ENCODE measurements around the gene GRAP. TPM values are rescaled to one million over a fixed set of nuclear protein-coding genes. Genes with fewer than 3 reads are reported as not detected.
A peak's percentile ranks its signal among the peaks of the same experiment; 100 is the strongest.

Gene GRAP
- total RNA-seq, 1 donor from 2014 or later = 0.64 TPM

- peak; percentile 3 for DNase-seq
- Mint-ChIP-seq H3K9me3 (ENCODE audit: unreplicated experiment) (peaks cover 7% of the 10 kb centered on the region), H3K4me1 (ENCODE audit: low read depth, unreplicated experiment) (peaks cover 6% of the 10 kb centered on the region), H3K36me3 (ENCODE audit: unreplicated experiment) (no peaks in the 10 kb centered on the region), H3K27ac (ENCODE audit: unreplicated experiment) (no peak overlapping the region), H3K4me3 (ENCODE audit: unreplicated experiment) (no peak overlapping the region), H3K27me3 (ENCODE audit: unreplicated experiment) (peaks cover 11% of the 10 kb centered on the region)
- TF ChIP-seq CTCF (IDR thresholded peaks at IDR 0.05; ENCODE audit: partially characterized antibody, unreplicated experiment) = no peak
Observed at GRCh38 chr17:19017804-19018599, 28.8 kb downstream of the GRAP start.

DNA sequence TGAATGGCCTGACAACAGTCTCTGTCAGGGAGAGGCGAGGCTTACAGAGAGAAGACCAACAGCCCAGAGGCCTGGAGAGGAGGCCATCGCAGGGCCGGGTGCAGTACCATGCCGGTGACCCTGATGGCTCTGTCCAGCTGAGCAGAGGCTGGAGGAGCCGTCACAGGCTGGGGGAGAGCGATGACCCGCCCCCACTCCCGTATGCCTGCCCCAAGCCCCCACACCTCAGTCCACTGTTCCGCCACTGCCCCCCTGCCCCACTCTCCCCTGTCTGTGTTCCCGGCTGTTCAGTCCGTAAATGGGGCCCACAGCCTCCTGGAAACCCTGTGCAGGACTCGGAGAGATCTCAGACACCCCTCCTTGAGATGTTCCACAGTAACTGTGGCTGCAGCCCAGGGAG, 29.4 kb downstream of the GRAP start:
- Mint-ChIP-seq H3K27ac (ENCODE audit: unreplicated experiment) (no peak overlapping the region), H3K9me3 (ENCODE audit: unreplicated experiment) (peaks cover 4% of the 10 kb centered on the region), H3K27me3 (ENCODE audit: unreplicated experiment) (peaks cover 14% of the 10 kb centered on the region)

GRCh38 chr17:19016881-19017280, 29.9 kb downstream of the GRAP start:
- peaks cover 14% of the 10 kb centered on the region for H3K27me3 Mint-ChIP-seq (ENCODE audit: unreplicated experiment)
- peaks cover 6% of the 10 kb centered on the region for H3K4me1 Mint-ChIP-seq (ENCODE audit: low read depth, unreplicated experiment)
- no peak overlapping the region for H3K27ac Mint-ChIP-seq (ENCODE audit: unreplicated experiment)
- peaks cover 4% of the 10 kb centered on the region for H3K9me3 Mint-ChIP-seq (ENCODE audit: unreplicated experiment)
- no peak for TF ChIP-seq CTCF (IDR thresholded peaks at IDR 0.05; ENCODE audit: partially characterized antibody, unreplicated experiment)
- H3K4me3 Mint-ChIP-seq (ENCODE audit: unreplicated experiment) = no peak overlapping the region
- peak; percentile 10 for DNase-seq
- H3K36me3 Mint-ChIP-seq (ENCODE audit: unreplicated experiment) = no peaks in the 10 kb centered on the region

More for the DNA sequence above, 29.4 kb downstream of the GRAP start:
- no peak for TF ChIP-seq CTCF (IDR thresholded peaks at IDR 0.05; ENCODE audit: partially characterized antibody, unreplicated experiment)
- no peaks in the 10 kb centered on the region for H3K36me3 Mint-ChIP-seq (ENCODE audit: unreplicated experiment)
- H3K4me3 Mint-ChIP-seq (ENCODE audit: unreplicated experiment) = no peak overlapping the region
- H3K4me1 Mint-ChIP-seq (ENCODE audit: low read depth, unreplicated experiment) = peaks cover 6% of the 10 kb centered on the region
- DNase-seq = peak; percentile 16

DNA sequence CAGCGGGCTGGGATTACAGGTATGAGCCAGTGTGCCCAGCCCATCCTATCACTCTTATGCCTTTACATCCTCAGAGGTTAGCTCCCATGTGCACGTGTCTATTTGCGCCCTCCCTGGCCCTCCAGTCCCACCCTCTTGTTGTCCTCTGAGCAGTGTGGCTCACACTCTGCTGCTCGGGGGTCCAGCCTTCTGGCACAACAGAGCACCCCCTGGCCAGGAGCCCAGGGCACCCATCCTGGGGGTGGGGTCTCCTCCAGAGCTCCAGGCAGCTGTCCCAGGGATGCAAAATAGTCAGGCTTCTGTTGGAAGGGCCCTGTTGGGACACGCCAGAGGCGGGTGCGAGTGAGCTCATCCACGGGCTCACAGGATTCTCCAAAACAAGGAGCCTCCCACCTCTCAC, 30.5 kb downstream of the GRAP start:
- Mint-ChIP-seq H3K4me1 (ENCODE audit: low read depth, unreplicated experiment) (peaks cover 6% of the 10 kb centered on the region), H3K4me3 (ENCODE audit: unreplicated experiment) (no peak overlapping the region), H3K27ac (ENCODE audit: unreplicated experiment) (no peak overlapping the region), H3K27me3 (ENCODE audit: unreplicated experiment) (peaks cover 14% of the 10 kb centered on the region), H3K9me3 (ENCODE audit: unreplicated experiment) (peaks cover 4% of the 10 kb centered on the region), H3K36me3 (ENCODE audit: unreplicated experiment) (no peaks in the 10 kb centered on the region)
- DNase-seq = peak; percentile 8
- TF ChIP-seq CTCF (IDR thresholded peaks at IDR 0.05; ENCODE audit: partially characterized antibody, unreplicated experiment) = no peak

DNA sequence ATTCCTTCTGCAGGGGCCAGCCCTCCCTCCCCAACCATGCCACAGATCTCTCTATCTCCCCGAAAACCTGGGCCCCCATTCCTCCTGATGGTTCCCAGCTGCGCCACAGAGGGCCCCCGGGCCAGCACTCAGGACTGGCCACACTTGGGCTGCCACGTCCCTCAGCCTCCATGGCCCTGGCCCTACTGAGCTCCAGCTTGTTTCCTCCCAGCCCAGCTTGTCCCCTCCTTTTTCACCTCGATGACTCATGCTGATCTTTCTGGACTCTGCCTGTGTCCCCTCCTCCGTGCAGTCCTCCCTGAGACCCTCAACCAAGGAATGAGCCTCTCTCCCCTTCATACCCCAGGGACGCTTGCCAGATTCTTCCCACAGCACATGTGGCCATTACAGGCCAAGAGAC, 31.3 kb downstream of the GRAP start:
- peaks cover 14% of the 10 kb centered on the region for H3K27me3 Mint-ChIP-seq (ENCODE audit: unreplicated experiment)

More for the DNA sequence above, 31.3 kb downstream of the GRAP start:
- Mint-ChIP-seq H3K4me3 (ENCODE audit: unreplicated experiment) (no peak overlapping the region), H3K36me3 (ENCODE audit: unreplicated experiment) (no peaks in the 10 kb centered on the region), H3K9me3 (ENCODE audit: unreplicated experiment) (peaks cover 4% of the 10 kb centered on the region), H3K27ac (ENCODE audit: unreplicated experiment) (no peak overlapping the region), H3K4me1 (ENCODE audit: low read depth, unreplicated experiment) (peaks cover 6% of the 10 kb centered on the region)
- no peak for TF ChIP-seq CTCF (IDR thresholded peaks at IDR 0.05; ENCODE audit: partially characterized antibody, unreplicated experiment)
- DNase-seq = no peak

Measured in glutamatergic neuron (in vitro differentiated cells).